ENCODE data around the gene NDRG3. TPM values are rescaled to one million over a fixed set of nuclear protein-coding genes. Genes with fewer than 3 reads are reported as not detected.

NDRG3 gene
- total RNA-seq, 1 experiment from 2014 or later: 33.6 TPM

GRCh38 chr20:36606158-36607066 lies 139.5 kb downstream of the NDRG3 start:
- no peaks in the 10 kb centered on the region for H3K9me3 ChIP-seq (ENCODE audit: low read length)
- no peaks in the 10 kb centered on the region for H3K27me3 ChIP-seq (ENCODE audit: low read length)
- peaks cover 19% of the 10 kb centered on the region for H3K36me3 ChIP-seq (ENCODE audit: insufficient read depth, low read length)
- H3K9ac ChIP-seq (ENCODE audit: low read length): peak overlapping the region; percentile 94
- DNase-seq: peak; percentile 58
- peaks cover 19% of the 10 kb centered on the region for H4K20me1 ChIP-seq (ENCODE audit: insufficient read depth, low read depth, low read length)
- no peak overlapping the region for H2AFZ ChIP-seq (ENCODE audit: low read length)
- peak overlapping the region; percentile 43 for H3K27ac ChIP-seq (ENCODE audit: low read length)
- H3K79me2 ChIP-seq (ENCODE audit: low read length): peaks cover 31% of the 10 kb centered on the region
- peak overlapping the region; percentile 90 for H3K4me2 ChIP-seq (ENCODE audit: low read depth, low read length, poor library complexity, severe bottlenecking)
- no peaks in the 10 kb centered on the region for H3K9me2 ChIP-seq (replicated peaks; ENCODE audit: insufficient read depth, low read length)
- H3K4me1 ChIP-seq (ENCODE audit: low read length): peaks cover 32% of the 10 kb centered on the region
- peak overlapping the region; percentile 80 for H3K4me3 ChIP-seq (ENCODE audit: low read length)

DNA sequence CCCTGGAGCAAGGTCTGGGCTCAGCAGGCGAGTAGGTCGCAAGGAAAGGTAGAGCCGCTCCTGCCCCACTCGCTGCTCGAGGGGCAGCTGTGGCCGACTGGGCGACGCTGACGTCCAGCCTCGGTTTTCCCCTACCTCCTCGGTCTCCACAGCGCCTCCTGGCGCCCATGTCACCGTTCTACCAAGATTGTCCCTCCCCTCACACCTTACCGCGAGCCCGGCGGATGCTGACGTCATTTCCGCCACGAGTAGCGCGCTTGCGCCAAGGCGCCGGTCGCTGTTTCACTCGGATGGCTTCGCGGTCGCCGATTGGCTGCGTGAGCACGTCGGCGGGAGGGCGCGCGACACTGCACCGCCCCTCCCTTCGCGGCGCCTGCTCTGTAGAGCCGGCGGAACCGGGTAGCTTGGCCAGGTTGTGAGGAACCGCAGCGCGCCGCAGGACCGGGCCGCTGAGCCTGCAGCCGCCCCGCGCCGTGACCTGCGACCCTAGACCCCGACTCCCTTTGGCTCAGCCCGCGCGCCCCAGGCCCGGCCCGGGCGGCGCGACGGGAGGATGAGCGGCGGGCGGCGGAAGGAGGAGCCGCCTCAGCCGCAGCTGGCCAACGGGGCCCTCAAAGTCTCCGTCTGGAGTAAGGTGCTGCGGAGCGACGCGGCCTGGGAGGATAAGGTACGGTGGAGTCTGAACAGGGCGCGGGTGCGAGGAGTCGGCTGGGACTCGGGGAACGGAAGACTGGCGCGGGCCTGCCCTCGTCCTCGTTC lies 140.3 kb downstream of the NDRG3 start, which contains the start of gene RAB5IF:
RAB5IF (plus strand) TSS at position 381 of the 759 bp plus-strand sequence; CDS start at position 554, 173 bp downstream.
- H3K27ac ChIP-seq (ENCODE audit: low read length): peak within 1 kb of the TSS; percentile 94
- H3K9me3 ChIP-seq (ENCODE audit: low read length): no peaks in the 10 kb centered on the region
- peak within 1 kb of the TSS; percentile 80 for H3K4me3 ChIP-seq (ENCODE audit: low read length)
- H3K36me3 ChIP-seq (ENCODE audit: insufficient read depth, low read length): peaks cover 16% of the 10 kb centered on the region
- H4K20me1 ChIP-seq (ENCODE audit: insufficient read depth, low read depth, low read length): peaks cover 19% of the 10 kb centered on the region
- H3K9ac ChIP-seq (ENCODE audit: low read length): peak within 1 kb of the TSS; percentile 94
- peak within 1 kb of the TSS; percentile 90 for H3K4me2 ChIP-seq (ENCODE audit: low read depth, low read length, poor library complexity, severe bottlenecking)
- peaks cover 31% of the 10 kb centered on the region for H3K79me2 ChIP-seq (ENCODE audit: low read length)
- peaks cover 33% of the 10 kb centered on the region for H3K4me1 ChIP-seq (ENCODE audit: low read length)
- H3K27me3 ChIP-seq (ENCODE audit: low read length): no peaks in the 10 kb centered on the region
- H2AFZ ChIP-seq (ENCODE audit: low read length): 0 out of 2 replicates have a peak within 1 kb of the TSS, but pooled peaks have one; percentile 86
- peak; percentile 99 for DNase-seq
- H3K9me2 ChIP-seq (replicated peaks; ENCODE audit: insufficient read depth, low read length): no peaks in the 10 kb centered on the region

DNA sequence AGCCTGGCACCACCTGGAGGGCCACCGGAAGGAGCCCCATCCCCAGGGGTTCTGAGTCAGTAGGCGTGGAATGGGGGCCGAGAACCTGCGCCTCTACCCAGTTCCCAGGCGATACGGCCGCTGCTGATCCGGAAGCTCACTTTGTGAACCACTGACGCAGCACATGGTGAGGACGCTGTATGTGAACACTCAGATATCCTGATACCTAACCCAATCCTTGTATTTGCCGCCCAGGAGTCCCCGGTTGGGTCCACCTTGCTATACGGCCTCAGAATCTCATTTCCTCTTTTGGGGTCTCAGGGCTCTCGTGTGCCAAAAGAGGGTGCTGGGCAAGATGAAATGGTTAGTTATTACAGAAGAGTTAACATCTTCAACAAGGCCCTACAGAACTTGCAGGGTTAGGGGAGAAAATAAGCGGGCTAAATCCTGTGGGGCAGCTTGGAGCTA lies 140.9 kb downstream of the NDRG3 start:
- peaks cover 15% of the 10 kb centered on the region for H3K36me3 ChIP-seq (ENCODE audit: insufficient read depth, low read length)
- H3K9me3 ChIP-seq (ENCODE audit: low read length): no peaks in the 10 kb centered on the region
- DNase-seq: peak; percentile 95
- peaks cover 35% of the 10 kb centered on the region for H3K4me1 ChIP-seq (ENCODE audit: low read length)
- peak overlapping the region; percentile 94 for H3K27ac ChIP-seq (ENCODE audit: low read length)
- H3K4me2 ChIP-seq (ENCODE audit: low read depth, low read length, poor library complexity, severe bottlenecking): peak overlapping the region; percentile 88
- no peaks in the 10 kb centered on the region for H3K9me2 ChIP-seq (replicated peaks; ENCODE audit: insufficient read depth, low read length)
- peak overlapping the region; percentile 83 for H3K9ac ChIP-seq (ENCODE audit: low read length)
- peaks cover 31% of the 10 kb centered on the region for H3K79me2 ChIP-seq (ENCODE audit: low read length)
- H3K4me3 ChIP-seq (ENCODE audit: low read length): peak overlapping the region; percentile 80
- 0 out of 2 replicates have a peak overlapping the region, but pooled peaks have one; percentile 86 for H2AFZ ChIP-seq (ENCODE audit: low read length)
- peaks cover 19% of the 10 kb centered on the region for H4K20me1 ChIP-seq (ENCODE audit: insufficient read depth, low read depth, low read length)
- no peaks in the 10 kb centered on the region for H3K27me3 ChIP-seq (ENCODE audit: low read length)

Small RNAs within 50 kb of the gene (small RNA-seq; reads per million reads assigned to genes)
- not detected for gene RF00019

Other genes starting within 250 kb of the NDRG3 start
- gene MYL9, start 204.6 kb downstream of the NDRG3 start, total RNA-seq (2014; rRNA removed; shearing (Covaris generic); ENCODE audit: low replicate concordance): not detected in 2 replicates
- gene TGIF2, start 172.5 kb downstream of the NDRG3 start, total RNA-seq (2014; rRNA removed; shearing (Covaris generic); ENCODE audit: low replicate concordance): 21.3 and 33.7 TPM in 2 replicates
- gene RAB5IF, start 140.3 kb downstream of the NDRG3 start, total RNA-seq (2014; rRNA removed; shearing (Covaris generic); ENCODE audit: low replicate concordance): 82.1 and 89.0 TPM in 2 replicates
- gene SLA2, start 99.9 kb downstream of the NDRG3 start, total RNA-seq (2014; rRNA removed; shearing (Covaris generic); ENCODE audit: low replicate concordance): 0.19 and 0.36 TPM in 2 replicates
- gene DSN1, start 27.7 kb upstream of the NDRG3 start, total RNA-seq (2014; rRNA removed; shearing (Covaris generic); ENCODE audit: low replicate concordance): 15.4 and 16.3 TPM in 2 replicates
- 0.69 TPM in 1 of 2 replicates, not detected in the other for gene TLDC2, start 130.0 kb upstream of the NDRG3 start, total RNA-seq (2014; rRNA removed; shearing (Covaris generic); ENCODE audit: low replicate concordance)
- 26.4 and 28.7 TPM in 2 replicates for gene SAMHD1, start 205.6 kb upstream of the NDRG3 start, total RNA-seq (2014; rRNA removed; shearing (Covaris generic); ENCODE audit: low replicate concordance)

Data from Karpas-422 (cell line).